ENCODE measurements around the gene NEDD4L. TPM values are rescaled to one million over a fixed set of nuclear protein-coding genes. Genes with fewer than 3 reads are reported as not detected.
"Not testable (repeated sequence)": the region's sequence is repeated elsewhere in the genome, so short reads cannot be mapped to it uniquely, and the experiment has no call there.

The NEDD4L gene
- total RNA-seq, result 24.9 and 32.6 TPM in 2 replicates

- H3K27me3 Mint-ChIP-seq, result no peaks in the 10 kb centered on the region
- no peak for TF ChIP-seq CTCF (IDR thresholded peaks at IDR 0.05)
- ATAC-seq (ENCODE audit: low read depth) (peak; percentile 85), DNase-seq (peak; percentile 83)
- peak within 1 kb of the TSS; percentile 93 for H3K4me3 Mint-ChIP-seq
- peak within 1 kb of the TSS; percentile 82 for H3K27ac Mint-ChIP-seq
- POLR2A ChIA-PET, result interaction anchor here (0.9 to 2.0 kb wide), 8 partner anchors 29 to 422 kb away, joined by 3 to 14 read pairs (median 4); partner anchors contain the start of gene NARS1
- intact Hi-C loops (cut with micrococcal nuclease), result loop anchor here (1.0 to 10.0 kb wide), 14 partner anchors 28 to 1389 kb away; partner anchors contain the start of genes MALT1, SEC11C and WDR7
- no peaks in the 10 kb centered on the region for H3K9me3 Mint-ChIP-seq
- H3K4me1 Mint-ChIP-seq, result peaks cover 41% of the 10 kb centered on the region
- CTCF ChIA-PET, result interaction anchor here (0.6 to 3.9 kb wide), 28 partner anchors 8 to 720 kb away, joined by 3 to 52 read pairs (median 4); no protein-coding TSS in a partner anchor
- H3K36me3 Mint-ChIP-seq (ENCODE audit: low read depth), result no peaks in the 10 kb centered on the region
These were observed at the start of gene NEDD4L for GRCh38 chr18:58043491-58044369. Gene NEDD4L, plus strand, starts transcription at chr18:58044226. Its CDS starts 435 bp downstream, at chr18:58044661.

GRCh38 chr18:57995331-57995730 is 48.7 kb upstream of the NEDD4L start:
- no peaks in the 10 kb centered on the region for H3K4me1 Mint-ChIP-seq
- H3K9me3 Mint-ChIP-seq, result no peaks in the 10 kb centered on the region
- peaks cover 18% of the 10 kb centered on the region for H3K27me3 Mint-ChIP-seq
- no peak for DNase-seq
- ChIA-PET POLR2A (no interaction called here), CTCF (no interaction called here)
- H3K36me3 Mint-ChIP-seq (ENCODE audit: low read depth), result no peaks in the 10 kb centered on the region
- H3K4me3 Mint-ChIP-seq, result no peak overlapping the region
- no peak for ATAC-seq (ENCODE audit: low read depth)
- intact Hi-C loops (cut with micrococcal nuclease), result no loop called here
- no peak overlapping the region for H3K27ac Mint-ChIP-seq
- no peak for TF ChIP-seq CTCF (IDR thresholded peaks at IDR 0.05)

- H3K27ac Mint-ChIP-seq; ATAC-seq (ENCODE audit: low read depth); H3K4me3 Mint-ChIP-seq; DNase-seq; intact Hi-C loops (cut with micrococcal nuclease); H3K36me3 Mint-ChIP-seq (ENCODE audit: low read depth); H3K4me1 Mint-ChIP-seq; CTCF ChIA-PET; H3K9me3 Mint-ChIP-seq; POLR2A ChIA-PET: not testable (repeated sequence)
- peaks cover 13% of the 10 kb centered on the region for H3K27me3 Mint-ChIP-seq
These were observed 47.1 kb upstream of the NEDD4L start for GRCh38 chr18:57996894-57997293.

GRCh38 chr18:57997820-57998219 is 46.2 kb upstream of the NEDD4L start:
- intact Hi-C loops (cut with micrococcal nuclease), result no loop called here
- Mint-ChIP-seq H3K9me3 (no peaks in the 10 kb centered on the region), H3K36me3 (ENCODE audit: low read depth) (no peaks in the 10 kb centered on the region), H3K4me1 (no peaks in the 10 kb centered on the region), H3K4me3 (no peak overlapping the region), H3K27ac (no peak overlapping the region), H3K27me3 (peaks cover 20% of the 10 kb centered on the region)
- no peak for TF ChIP-seq CTCF (IDR thresholded peaks at IDR 0.05)
- DNase-seq, result no peak
- no peak for ATAC-seq (ENCODE audit: low read depth)
- POLR2A ChIA-PET, result no interaction called here
- CTCF ChIA-PET, result no interaction called here

- ChIA-PET POLR2A (no interaction called here), CTCF (no interaction called here)
- no peaks in the 10 kb centered on the region for H3K36me3 Mint-ChIP-seq (ENCODE audit: low read depth)
- TF ChIP-seq CTCF (IDR thresholded peaks at IDR 0.05), result no peak
- no peak overlapping the region for H3K27ac Mint-ChIP-seq
- intact Hi-C loops (cut with micrococcal nuclease), result no loop called here
- no peak for ATAC-seq (ENCODE audit: low read depth)
- no peak for DNase-seq
- H3K9me3 Mint-ChIP-seq, result no peaks in the 10 kb centered on the region
- H3K4me1 Mint-ChIP-seq, result no peaks in the 10 kb centered on the region
- peaks cover 18% of the 10 kb centered on the region for H3K27me3 Mint-ChIP-seq
- no peak overlapping the region for H3K4me3 Mint-ChIP-seq
These were observed 45.6 kb upstream of the NEDD4L start for GRCh38 chr18:57998461-57998860.

Measured in activated B cell treated with CpG ODN at 0.5 μM for 24 hours (primary cell).